Ascending aorta (tissue), 2 donors: ENCODE results near the gene ASPSCR1. TPM values are rescaled to one million over a fixed set of nuclear protein-coding genes. Genes with fewer than 3 reads are reported as not detected.
A peak's percentile ranks its signal among the peaks of the same experiment; 100 is the strongest.

Experiments used
- DNase-seq, 2 donors: peaks; one replicate each; pipeline ENCODE4 v3.0.0-alpha.2; 2019; ENCODE audit warnings: low spot score in 2 of 2
- H3K27ac ChIP-seq, 2 donors: fragments of 200-600 bp; sonication (generic); one replicate each; pipeline ENCODE4 v1.5.1; 2016 to 2017; ENCODE audit warnings: mild to moderate bottlenecking in 1 of 2
- H3K27me3 ChIP-seq: fragments of 200-600 bp; sonication (generic); one replicate; pipeline ENCODE4 v1.5.1; 2017
- H3K36me3 ChIP-seq, 2 donors: fragments of 200-600 bp; sonication (generic); one replicate each; pipeline ENCODE4 v1.5.1; 2016
- H3K4me1 ChIP-seq, 2 donors: fragments of 200-600 bp; sonication (generic); one replicate each; pipeline ENCODE4 v1.5.1; 2016 to 2017; ENCODE audit warnings: mild to moderate bottlenecking in 1 of 2
- H3K4me3 ChIP-seq, 2 donors: fragments of 200-600 bp; sonication (generic); one replicate each; pipeline ENCODE4 v1.5.1; 2016 to 2017; ENCODE audit warnings: mild to moderate bottlenecking in 1 of 2
- H3K9me3 ChIP-seq, 2 donors: fragments of 200-600 bp; sonication (generic); one replicate each; pipeline ENCODE4 v1.5.1; 2016
- CTCF ChIP-seq, 3 experiments: fragments of 200-600 bp in 2 of 3; fragments of 450-650 bp in 1 of 3; sonication (generic) in 2 of 3; IDR thresholded peaks; one replicate each; pipeline ENCODE4 v1.5.1; 2016 to 2019; ENCODE audit warnings: antibody characterized with exemption in 3 of 3, mild to moderate bottlenecking in 1 of 3, moderate library complexity in 1 of 3
- intact Hi-C: fragments of 100-400 bp; cut with DNase I; formaldehyde crosslinking; loops from one replicate; pipeline ENCODE4 v1.15.1; 2023
- total RNA-seq: library from RNA; depleted of rRNA; stranded (reverse); fragments of >200 nt; gene quantifications from one replicate; pipeline ENCODE4 v1.1.0, GENCODE V29; 2016

Gene ASPSCR1
- total RNA-seq, 1 donor from 2014 or later = 45.1 TPM

- DNase-seq = no peak
- no peak for TF ChIP-seq CTCF (IDR thresholded peaks at IDR 0.05)
- Histone ChIP-seq H3K27me3 (no peaks in the 10 kb centered on the region), H3K36me3 (peaks cover 0 to 14% of the 10 kb centered on the region in 2 donors), H3K4me3 (no peak overlapping the region), H3K27ac (no peak overlapping the region), H3K9me3 (no peaks in the 10 kb centered on the region), H3K4me1 (peaks cover 14 to 23% of the 10 kb centered on the region in 2 donors)
- intact Hi-C loops = no loop called here
Measured at GRCh38 chr17:82016875-82017459, 39.5 kb downstream of the ASPSCR1 start.

DNA sequence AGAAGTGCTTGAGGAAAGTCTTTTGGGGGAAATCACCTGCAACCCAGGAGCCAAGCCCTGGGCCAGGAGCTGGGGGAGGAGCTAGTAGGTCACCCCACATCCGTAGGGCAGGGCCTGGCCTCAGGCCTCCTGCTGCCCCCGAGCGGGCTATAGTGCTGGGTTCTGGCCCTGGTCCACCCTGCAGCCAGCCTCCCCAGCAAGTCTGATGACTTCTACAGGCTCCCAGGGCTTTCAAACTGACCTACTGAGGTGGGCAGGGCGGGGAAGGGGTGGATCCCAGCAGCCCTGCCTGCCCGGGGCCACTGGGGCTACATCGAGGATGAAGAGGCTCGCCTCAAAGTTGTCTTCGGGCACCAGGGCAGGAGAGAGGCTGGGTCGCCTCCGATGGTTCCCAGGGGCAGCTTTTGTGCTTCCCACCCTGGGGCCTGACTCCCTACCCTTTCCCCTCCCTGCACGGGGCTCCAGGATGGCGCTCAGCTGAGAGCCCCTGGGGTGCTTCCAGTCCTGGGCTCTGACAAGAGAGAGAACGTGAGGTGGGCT, 40.3 kb downstream of the ASPSCR1 start:
- no peaks in the 10 kb centered on the region for H3K27me3 ChIP-seq
- intact Hi-C loops = no loop called here
- H3K36me3 ChIP-seq = peaks cover 0 to 14% of the 10 kb centered on the region in 2 donors
- no peak for TF ChIP-seq CTCF (IDR thresholded peaks at IDR 0.05)
- DNase-seq = no peak
- no peak overlapping the region for H3K4me3 ChIP-seq
- no peak overlapping the region for H3K27ac ChIP-seq
- peaks cover 16 to 24% of the 10 kb centered on the region in 2 donors for H3K4me1 ChIP-seq
- H3K9me3 ChIP-seq = no peaks in the 10 kb centered on the region

- Histone ChIP-seq H3K4me1 (peaks cover 16 to 17% of the 10 kb centered on the region in 2 donors), H3K36me3 (peaks cover 0 to 14% of the 10 kb centered on the region in 2 donors), H3K27me3 (no peaks in the 10 kb centered on the region), H3K27ac (no peak overlapping the region), H3K9me3 (no peaks in the 10 kb centered on the region), H3K4me3 (no peak overlapping the region)
- no peak for TF ChIP-seq CTCF (IDR thresholded peaks at IDR 0.05)
- intact Hi-C loops = no loop called here
- DNase-seq = no peak
Measured at GRCh38 chr17:82018152-82018988, 40.9 kb downstream of the ASPSCR1 start.

GRCh38 chr17:82018989-82019689, 41.7 kb downstream of the ASPSCR1 start:
- Histone ChIP-seq H3K27me3 (no peaks in the 10 kb centered on the region), H3K4me1 (peaks cover 12 to 20% of the 10 kb centered on the region in 2 donors), H3K9me3 (no peaks in the 10 kb centered on the region), H3K27ac (no peak overlapping the region), H3K36me3 (peaks cover 0 to 14% of the 10 kb centered on the region in 2 donors), H3K4me3 (no peak overlapping the region)
- no peak for TF ChIP-seq CTCF (IDR thresholded peaks at IDR 0.05)
- intact Hi-C loops = no loop called here
- DNase-seq = no peak

GRCh38 chr17:82019690-82020571, 42.5 kb downstream of the ASPSCR1 start:
- intact Hi-C loops = loop anchor here (5.0 kb wide), 3 partner anchors 108 to 192 kb away; partner anchors contain the start of genes ARHGDIA, CCDC57 and PCYT2

More at GRCh38 chr17:82019690-82020571, 42.5 kb downstream of the ASPSCR1 start:
- Histone ChIP-seq H3K27ac (no peak overlapping the region), H3K9me3 (no peaks in the 10 kb centered on the region), H3K4me1 (peaks cover 12 to 20% of the 10 kb centered on the region in 2 donors), H3K4me3 (no peak overlapping the region), H3K27me3 (no peaks in the 10 kb centered on the region), H3K36me3 (peaks cover 0 to 14% of the 10 kb centered on the region in 2 donors)
- TF ChIP-seq CTCF (IDR thresholded peaks at IDR 0.05) = peak; percentile 40 to 67 (median 64)
- DNase-seq = no peak
